ENCODE measurements around the gene CDK10. TPM values are rescaled to one million over a fixed set of nuclear protein-coding genes. Genes with fewer than 3 reads are reported as not detected.

CDK10 gene
- polyA plus RNA-seq, 1 donor from 2014 or later: 126 TPM

- Histone ChIP-seq H3K27ac (ENCODE audit: low read length) (no peak overlapping the region), H3K9me2 (ENCODE audit: insufficient read depth, low read length) (no peaks in the 10 kb centered on the region), H3K9me3 (ENCODE audit: low read length) (no peaks in the 10 kb centered on the region), H3F3A (ENCODE audit: insufficient read depth, low read length, poor library complexity, severe bottlenecking) (no peaks in the 10 kb centered on the region), H3K79me2 (replicated peaks; ENCODE audit: insufficient read depth, low read length) (no peaks in the 10 kb centered on the region), H3K9ac (ENCODE audit: low read length) (no peak overlapping the region), H4K20me1 (ENCODE audit: insufficient read depth) (no peaks in the 10 kb centered on the region), H3K4me3 (ENCODE audit: low read length) (no peak overlapping the region), H2AFZ (ENCODE audit: low read depth, low read length) (no peak overlapping the region), H3K36me3 (ENCODE audit: insufficient read depth, low read length) (no peaks in the 10 kb centered on the region), H3K27me3 (ENCODE audit: insufficient read depth, low read depth, low read length) (no peaks in the 10 kb centered on the region), H3K4me2 (ENCODE audit: low read length) (no peak overlapping the region)
- no peak for TF ChIP-seq CTCF (IDR thresholded peaks at IDR 0.05; ENCODE audit: poor library complexity, severe bottlenecking)
- no peak for TF ChIP-seq SMC3 (conservative IDR thresholded peaks at IDR 0.05; ENCODE audit: poor library complexity)
- no peak for TF ChIP-seq REST (IDR thresholded peaks at IDR 0.05; ENCODE audit: borderline replicate concordance)
- TF ChIP-seq RAD21 (conservative IDR thresholded peaks at IDR 0.05): no peak
- TF ChIP-seq EP300 (conservative IDR thresholded peaks at IDR 0.05; ENCODE audit: poor library complexity, severe bottlenecking): no peak
- no peak for TF ChIP-seq TAF1 (IDR thresholded peaks at IDR 0.05; ENCODE audit: low read depth)
- TF ChIP-seq MXI1 (conservative IDR thresholded peaks at IDR 0.05; ENCODE audit: poor library complexity, severe bottlenecking): no peak
- TF ChIP-seq POLR2AphosphoS5 (IDR thresholded peaks at IDR 0.05): no peak
- no peak for TF ChIP-seq EZH2 (IDR thresholded peaks at IDR 0.05; ENCODE audit: borderline replicate concordance, insufficient read depth, low read length, poor library complexity, severe bottlenecking)
These were observed 22.0 kb downstream of the CDK10 start for GRCh38 chr16:89708481-89708931.

GRCh38 chr16:89709166-89709565 lies 22.7 kb downstream of the CDK10 start:
- no peak overlapping the region for H3K4me2 ChIP-seq (ENCODE audit: low read length)
- H3K27me3 ChIP-seq (ENCODE audit: insufficient read depth, low read depth, low read length): no peaks in the 10 kb centered on the region
- no peak overlapping the region for H2AFZ ChIP-seq (ENCODE audit: low read depth, low read length)
- H3K9me2 ChIP-seq (ENCODE audit: insufficient read depth, low read length): no peaks in the 10 kb centered on the region
- TF ChIP-seq POLR2AphosphoS5 (IDR thresholded peaks at IDR 0.05) (no peak), SMC3 (conservative IDR thresholded peaks at IDR 0.05; ENCODE audit: poor library complexity) (no peak), RAD21 (conservative IDR thresholded peaks at IDR 0.05) (no peak), EZH2 (IDR thresholded peaks at IDR 0.05; ENCODE audit: borderline replicate concordance, insufficient read depth, low read length, poor library complexity, severe bottlenecking) (no peak), REST (IDR thresholded peaks at IDR 0.05; ENCODE audit: borderline replicate concordance) (no peak), EP300 (conservative IDR thresholded peaks at IDR 0.05; ENCODE audit: poor library complexity, severe bottlenecking) (no peak), CTCF (IDR thresholded peaks at IDR 0.05; ENCODE audit: poor library complexity, severe bottlenecking) (no peak), MXI1 (conservative IDR thresholded peaks at IDR 0.05; ENCODE audit: poor library complexity, severe bottlenecking) (no peak), TAF1 (IDR thresholded peaks at IDR 0.05; ENCODE audit: low read depth) (no peak)
- H3K79me2 ChIP-seq (replicated peaks; ENCODE audit: insufficient read depth, low read length): no peaks in the 10 kb centered on the region
- no peak overlapping the region for H3K9ac ChIP-seq (ENCODE audit: low read length)
- no peaks in the 10 kb centered on the region for H3K36me3 ChIP-seq (ENCODE audit: insufficient read depth, low read length)
- H3K27ac ChIP-seq (ENCODE audit: low read length): no peak overlapping the region
- no peaks in the 10 kb centered on the region for H3F3A ChIP-seq (ENCODE audit: insufficient read depth, low read length, poor library complexity, severe bottlenecking)
- no peak overlapping the region for H3K4me3 ChIP-seq (ENCODE audit: low read length)
- no peaks in the 10 kb centered on the region for H3K9me3 ChIP-seq (ENCODE audit: low read length)
- no peaks in the 10 kb centered on the region for H4K20me1 ChIP-seq (ENCODE audit: insufficient read depth)

All from neural cell (in vitro differentiated cells).